GM18519 (cell line): ENCODE results near the gene OGA.
"Not testable (repeated sequence)": the region's sequence is repeated elsewhere in the genome, so short reads cannot be mapped to it uniquely, and the experiment has no call there.

Experiments used
- ATAC-seq: cut with Tn5 transposase; IDR thresholded peaks from one replicate; pipeline ENCODE4 v1.9.1; 2021; ENCODE audit warnings: mild to moderate bottlenecking, moderate library complexity; ENCODE audit not compliant: unreplicated experiment, low FRiP score

Gene OGA

GRCh38 chr10:101807158-101807557 lies 11.1 kb downstream of the OGA start:
- no peak for ATAC-seq

GRCh38 chr10:101803511-101803910 lies 14.7 kb downstream of the OGA start:
- no peak for ATAC-seq

GRCh38 chr10:101797403-101798059 lies 20.7 kb downstream of the OGA start:
- no peak for ATAC-seq

- ATAC-seq = no peak
These were observed 24.7 kb downstream of the OGA start for GRCh38 chr10:101793526-101793925.

GRCh38 chr10:101789686-101790085 lies 28.6 kb downstream of the OGA start:
- no peak for ATAC-seq

- ATAC-seq = not testable (repeated sequence)
These were observed 29.0 kb downstream of the OGA start for GRCh38 chr10:101789231-101789630.

- ATAC-seq = no peak
These were observed 32.4 kb downstream of the OGA start for GRCh38 chr10:101785801-101786200.

GRCh38 chr10:101784558-101784957 lies 33.7 kb downstream of the OGA start:
- no peak for ATAC-seq

- ATAC-seq = no peak
These were observed 34.5 kb downstream of the OGA start for GRCh38 chr10:101783736-101784118.

GRCh38 chr10:101782811-101783735 lies 35.2 kb downstream of the OGA start, which contains the start of gene NPM3:
Gene NPM3, minus strand, starts transcription at chr10:101783446. Its CDS starts 56 bp downstream, at chr10:101783390.
- no peak for ATAC-seq

- ATAC-seq = no peak
These were observed 36.0 kb downstream of the OGA start for GRCh38 chr10:101781984-101782810.

GRCh38 chr10:101781655-101781983 lies 36.6 kb downstream of the OGA start:
- no peak for ATAC-seq

GRCh38 chr10:101780818-101781654 lies 37.2 kb downstream of the OGA start:
- ATAC-seq = no peak

GRCh38 chr10:101780187-101780817 lies 37.9 kb downstream of the OGA start:
- no peak for ATAC-seq

GRCh38 chr10:101779544-101780186 lies 38.6 kb downstream of the OGA start:
- ATAC-seq = no peak

- ATAC-seq = no peak
These were observed 39.3 kb downstream of the OGA start for GRCh38 chr10:101778781-101779543.

- ATAC-seq = no peak
These were observed 40.0 kb downstream of the OGA start for GRCh38 chr10:101778151-101778780.

GRCh38 chr10:101777619-101778145 lies 40.6 kb downstream of the OGA start:
- no peak for ATAC-seq
